ENCODE data around the gene WASHC4. TPM values are rescaled to one million over a fixed set of nuclear protein-coding genes. Genes with fewer than 3 reads are reported as not detected.

WASHC4 gene
- total RNA-seq, 1 experiment from 2014 or later: 28.7 TPM

DNA sequence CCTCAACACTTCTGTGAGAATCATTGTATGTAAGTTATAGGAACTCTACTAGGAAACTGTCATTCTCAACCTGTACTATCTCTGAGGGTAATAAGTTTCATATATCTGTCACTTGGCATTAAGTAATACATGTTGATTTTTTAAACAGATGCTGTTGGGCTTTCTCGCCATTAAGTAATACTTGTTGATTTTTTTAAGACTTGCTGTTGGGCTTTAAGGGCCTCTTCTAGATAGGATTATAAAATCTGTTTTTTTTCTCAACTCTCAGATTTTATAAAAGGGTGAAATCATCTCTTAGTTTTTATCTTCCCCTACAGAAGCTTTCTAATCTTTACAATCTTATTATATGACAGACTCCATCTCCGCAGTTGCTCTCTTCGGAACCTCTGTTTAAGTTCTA lies 5.6 kb downstream of the WASHC4 start:
- H3K4me1 ChIP-seq (replicated peaks; ENCODE audit: insufficient read depth): peaks cover 24% of the 10 kb centered on the region
- H3K9me2 ChIP-seq (ENCODE audit: insufficient read depth): no peaks in the 10 kb centered on the region
- peaks cover 46% of the 10 kb centered on the region for H3K79me2 ChIP-seq (ENCODE audit: low read depth)
- peaks cover 8% of the 10 kb centered on the region for H3F3A ChIP-seq (ENCODE audit: insufficient read depth, low read depth)
- H2AFZ ChIP-seq: no peak overlapping the region
- H3K4me2 ChIP-seq: no peak overlapping the region
- POLR2A ChIA-PET (ENCODE audit: unreplicated experiment): no interaction called here
- H3K27me3 ChIP-seq (ENCODE audit: insufficient read depth, low read depth): no peaks in the 10 kb centered on the region
- DNase-seq: no peak
- H3K4me3 ChIP-seq: no peak overlapping the region
- no peaks in the 10 kb centered on the region for H3K9me3 ChIP-seq (ENCODE audit: insufficient read depth, low read depth)
- H4K20me1 ChIP-seq (ENCODE audit: insufficient read depth): peaks cover 21% of the 10 kb centered on the region; the same call in 1 of the 2 replicates
- no TSS peak for BruUV-seq (replicated peaks)
- CTCF ChIA-PET: no interaction called here
- intact Hi-C loops (cut with micrococcal nuclease; ENCODE audit: unreplicated experiment): no loop called here
- H3K36me3 ChIP-seq (ENCODE audit: low read depth): peaks cover 28% of the 10 kb centered on the region
- TF ChIP-seq, protein P1, sequence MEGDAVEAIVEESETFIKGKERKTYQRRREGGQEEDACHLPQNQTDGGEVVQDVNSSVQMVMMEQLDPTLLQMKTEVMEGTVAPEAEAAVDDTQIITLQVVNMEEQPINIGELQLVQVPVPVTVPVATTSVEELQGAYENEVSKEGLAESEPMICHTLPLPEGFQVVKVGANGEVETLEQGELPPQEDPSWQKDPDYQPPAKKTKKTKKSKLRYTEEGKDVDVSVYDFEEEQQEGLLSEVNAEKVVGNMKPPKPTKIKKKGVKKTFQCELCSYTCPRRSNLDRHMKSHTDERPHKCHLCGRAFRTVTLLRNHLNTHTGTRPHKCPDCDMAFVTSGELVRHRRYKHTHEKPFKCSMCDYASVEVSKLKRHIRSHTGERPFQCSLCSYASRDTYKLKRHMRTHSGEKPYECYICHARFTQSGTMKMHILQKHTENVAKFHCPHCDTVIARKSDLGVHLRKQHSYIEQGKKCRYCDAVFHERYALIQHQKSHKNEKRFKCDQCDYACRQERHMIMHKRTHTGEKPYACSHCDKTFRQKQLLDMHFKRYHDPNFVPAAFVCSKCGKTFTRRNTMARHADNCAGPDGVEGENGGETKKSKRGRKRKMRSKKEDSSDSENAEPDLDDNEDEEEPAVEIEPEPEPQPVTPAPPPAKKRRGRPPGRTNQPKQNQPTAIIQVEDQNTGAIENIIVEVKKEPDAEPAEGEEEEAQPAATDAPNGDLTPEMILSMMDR (conservative IDR thresholded peaks at IDR 0.05): no peak
- TF ChIP-seq EZH2 (IDR thresholded peaks at IDR 0.05; ENCODE audit: low read depth): no peak
- no peak overlapping the region for H3K27ac ChIP-seq

DNA sequence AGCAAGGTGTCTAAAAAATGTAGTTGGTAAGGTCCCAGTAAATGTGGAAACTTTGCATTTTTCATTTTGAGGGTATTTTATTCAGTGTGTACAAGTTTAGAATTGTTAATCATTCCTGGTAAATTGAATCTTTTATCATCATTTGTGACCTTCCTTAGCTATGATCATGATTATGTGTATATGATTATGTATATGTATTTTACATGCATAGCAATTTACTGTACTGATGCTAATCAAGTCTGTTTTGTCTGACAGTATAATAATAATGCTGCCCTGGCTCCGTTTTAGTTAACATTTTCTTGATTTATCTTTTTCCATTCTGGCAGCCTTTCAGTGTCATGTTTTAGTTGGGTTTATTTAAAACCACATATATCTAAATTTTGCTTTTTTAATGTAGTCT lies 9.4 kb downstream of the WASHC4 start:
- Histone ChIP-seq H3K79me2 (ENCODE audit: low read depth) (peaks cover 7% of the 10 kb centered on the region), H4K20me1 (ENCODE audit: insufficient read depth) (no peaks in the 10 kb centered on the region), H3K27me3 (ENCODE audit: insufficient read depth, low read depth) (no peaks in the 10 kb centered on the region), H3K27ac (no peak overlapping the region), H3K4me3 (no peak overlapping the region), H3K9me3 (ENCODE audit: insufficient read depth, low read depth) (no peaks in the 10 kb centered on the region), H3F3A (ENCODE audit: insufficient read depth, low read depth) (no peaks in the 10 kb centered on the region; the same call in none of the 2 replicates), H3K4me2 (no peak overlapping the region), H3K36me3 (ENCODE audit: low read depth) (peaks cover 20% of the 10 kb centered on the region), H3K9me2 (ENCODE audit: insufficient read depth) (no peaks in the 10 kb centered on the region), H2AFZ (no peak overlapping the region), H3K4me1 (replicated peaks; ENCODE audit: insufficient read depth) (no peaks in the 10 kb centered on the region)
- ChIA-PET CTCF (no interaction called here), POLR2A (ENCODE audit: unreplicated experiment) (no interaction called here)
- TF ChIP-seq, protein P1 (conservative IDR thresholded peaks at IDR 0.05): no peak
- no peak for TF ChIP-seq EZH2 (IDR thresholded peaks at IDR 0.05; ENCODE audit: low read depth)
- intact Hi-C loops (cut with micrococcal nuclease; ENCODE audit: unreplicated experiment): no loop called here
- BruUV-seq (replicated peaks): no TSS peak
- no peak for DNase-seq

DNA sequence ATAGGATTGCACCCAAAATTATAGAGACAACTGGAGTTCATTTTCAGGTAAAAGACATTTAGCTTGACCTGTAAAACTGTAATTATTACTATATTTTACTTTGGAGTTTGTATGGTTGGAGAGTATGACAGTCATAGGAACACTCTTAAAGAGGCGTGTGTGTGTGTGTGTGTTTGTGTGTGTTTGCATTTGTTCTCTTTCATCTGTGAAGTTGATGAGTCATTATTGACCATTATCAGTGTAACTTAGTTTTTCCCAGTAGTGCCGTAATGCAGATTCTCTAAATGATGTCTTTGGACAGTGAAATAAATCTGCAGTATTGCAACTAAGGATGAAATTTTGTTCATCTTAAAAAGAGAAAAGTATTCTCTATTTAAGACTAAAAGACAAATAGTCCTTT lies 13.0 kb downstream of the WASHC4 start:
- no peaks in the 10 kb centered on the region for H3K9me3 ChIP-seq (ENCODE audit: insufficient read depth, low read depth)
- BruUV-seq (replicated peaks): no TSS peak
- H3K4me1 ChIP-seq (replicated peaks; ENCODE audit: insufficient read depth): no peaks in the 10 kb centered on the region
- no peaks in the 10 kb centered on the region for H3K79me2 ChIP-seq (ENCODE audit: low read depth)
- H3K27me3 ChIP-seq (ENCODE audit: insufficient read depth, low read depth): no peaks in the 10 kb centered on the region
- no peak overlapping the region for H3K4me3 ChIP-seq
- H3K4me2 ChIP-seq: no peak overlapping the region
- H2AFZ ChIP-seq: no peak overlapping the region
- TF ChIP-seq, protein P1 (conservative IDR thresholded peaks at IDR 0.05): no peak
- TF ChIP-seq EZH2 (IDR thresholded peaks at IDR 0.05; ENCODE audit: low read depth): no peak
- H3K27ac ChIP-seq: no peak overlapping the region
- H4K20me1 ChIP-seq (ENCODE audit: insufficient read depth): no peaks in the 10 kb centered on the region
- CTCF ChIA-PET: no interaction called here
- POLR2A ChIA-PET (ENCODE audit: unreplicated experiment): no interaction called here
- peaks cover 21% of the 10 kb centered on the region; the same call in 1 of the 2 replicates for H3K36me3 ChIP-seq (ENCODE audit: low read depth)
- no peaks in the 10 kb centered on the region for H3K9me2 ChIP-seq (ENCODE audit: insufficient read depth)
- no peak for DNase-seq
- no peaks in the 10 kb centered on the region; the same call in 1 of the 2 replicates for H3F3A ChIP-seq (ENCODE audit: insufficient read depth, low read depth)
- intact Hi-C loops (cut with micrococcal nuclease; ENCODE audit: unreplicated experiment): no loop called here
